Body of pancreas (tissue), 4 donors: ENCODE results near the gene ARHGEF28. TPM values are rescaled to one million over a fixed set of nuclear protein-coding genes. Genes with fewer than 3 reads are reported as not detected.

Experiments
- ATAC-seq: fragments of 150-250 bp; one replicate; pipeline ENCODE4 v1.9.1; 2016
- DNase-seq, 4 donors: peaks; one replicate each; pipeline ENCODE4 v3.0.0-alpha.2; 2019
- H3K27ac ChIP-seq, 4 donors: fragments of 200-600 bp; sonication (generic); 1 replicate in 3 of 4; 2 replicates in 1 of 4; pipeline versions ENCODE4 v1.5.1 to v1.6.1; 2016 to 2019; ENCODE audit warnings: mild to moderate bottlenecking in 1 of 4, mixed read lengths in 1 of 4, moderate library complexity in 1 of 4
- H3K27me3 ChIP-seq, 2 donors: fragments of 200-600 bp; sonication (generic); one replicate each; pipeline ENCODE4 v1.6.0; 2016; ENCODE audit warnings: mild to moderate bottlenecking in 1 of 2
- H3K36me3 ChIP-seq, 2 donors: fragments of 200-600 bp; sonication (generic); replicated peaks in 1 of 2; 2 replicates each; pipeline ENCODE4 v1.5.1; 2016; ENCODE audit warnings: low read depth in 2 of 2; ENCODE audit not compliant: insufficient read depth in 1 of 2
- H3K4me1 ChIP-seq: fragments of 200-600 bp; sonication (generic); one replicate; pipeline ENCODE4 v1.6.0; 2016
- H3K4me3 ChIP-seq, 2 donors: fragments of 200-600 bp; sonication (generic); 1 replicate in 1 of 2; 2 replicates in 1 of 2; pipeline ENCODE4 v1.5.1; 2016 to 2019
- H3K9me3 ChIP-seq, 3 donors: fragments of 200-600 bp; sonication (generic); 1 replicate in 2 of 3; 2 replicates in 1 of 3; pipeline ENCODE4 v1.5.1; 2016
- POLR2A ChIP-seq, 3 donors: fragments of 450-650 bp; IDR thresholded peaks; one replicate each; pipeline ENCODE4 v1.6.1; 2016; ENCODE audit warnings: antibody characterized with exemption in 3 of 3, mild to moderate bottlenecking in 2 of 3
- WGBS, 2 donors: methylation state at CpG; one replicate each; pipeline ENCODE4 v1.1.5; 2017; 5-methylcytosine and 5-hydroxymethylcytosine counted together
- intact Hi-C: fragments of 100-400 bp; cut with DNase I; formaldehyde crosslinking; loops from one replicate; pipeline ENCODE4 v1.15.1; 2023
- total RNA-seq, 2 donors: library from RNA; depleted of rRNA; stranded (reverse); fragments of >200 nt; gene quantifications; one replicate each; pipeline ENCODE4 v1.1.0, GENCODE V29; 2016
- TF ChIP-seq, protein P1 (sequence below), 7 experiments: fragments of 450-650 bp in 4 of 7; fragments of 200-600 bp in 3 of 7; sonication (generic) in 3 of 7; IDR thresholded peaks; one replicate each; pipeline ENCODE4 v1.5.1; 2016 to 2019; ENCODE audit warnings: antibody characterized with exemption in 7 of 7

The ARHGEF28 gene
- total RNA-seq, 2 donors from 2014 or later = 63.0 to 67.2 TPM

DNA sequence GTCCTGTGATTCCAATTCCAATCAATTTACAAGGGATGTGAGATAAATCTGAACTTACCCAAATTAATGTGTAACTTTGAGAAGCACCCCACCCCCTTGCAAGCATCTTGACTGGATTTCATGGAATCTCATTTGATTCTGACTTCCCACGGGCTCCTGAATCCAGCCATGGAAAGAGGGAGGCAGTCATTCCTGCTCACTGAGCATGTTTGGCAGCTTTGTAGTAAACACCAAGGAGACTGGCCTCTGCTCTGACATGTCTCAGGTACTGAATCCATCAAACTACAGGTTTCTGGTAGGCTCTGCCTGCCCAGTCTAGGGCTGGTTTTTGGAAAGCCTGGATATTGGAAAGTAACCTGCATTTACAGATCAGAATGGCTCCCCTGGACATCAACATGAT, 357.6 kb downstream of the ARHGEF28 start:
- no peaks in the 10 kb centered on the region for H3K9me3 ChIP-seq
- TF ChIP-seq POLR2A (IDR thresholded peaks at IDR 0.05) = no peak
- TF ChIP-seq, protein P1, sequence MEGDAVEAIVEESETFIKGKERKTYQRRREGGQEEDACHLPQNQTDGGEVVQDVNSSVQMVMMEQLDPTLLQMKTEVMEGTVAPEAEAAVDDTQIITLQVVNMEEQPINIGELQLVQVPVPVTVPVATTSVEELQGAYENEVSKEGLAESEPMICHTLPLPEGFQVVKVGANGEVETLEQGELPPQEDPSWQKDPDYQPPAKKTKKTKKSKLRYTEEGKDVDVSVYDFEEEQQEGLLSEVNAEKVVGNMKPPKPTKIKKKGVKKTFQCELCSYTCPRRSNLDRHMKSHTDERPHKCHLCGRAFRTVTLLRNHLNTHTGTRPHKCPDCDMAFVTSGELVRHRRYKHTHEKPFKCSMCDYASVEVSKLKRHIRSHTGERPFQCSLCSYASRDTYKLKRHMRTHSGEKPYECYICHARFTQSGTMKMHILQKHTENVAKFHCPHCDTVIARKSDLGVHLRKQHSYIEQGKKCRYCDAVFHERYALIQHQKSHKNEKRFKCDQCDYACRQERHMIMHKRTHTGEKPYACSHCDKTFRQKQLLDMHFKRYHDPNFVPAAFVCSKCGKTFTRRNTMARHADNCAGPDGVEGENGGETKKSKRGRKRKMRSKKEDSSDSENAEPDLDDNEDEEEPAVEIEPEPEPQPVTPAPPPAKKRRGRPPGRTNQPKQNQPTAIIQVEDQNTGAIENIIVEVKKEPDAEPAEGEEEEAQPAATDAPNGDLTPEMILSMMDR (IDR thresholded peaks at IDR 0.05) = no peak
- no peak overlapping the region for H3K27ac ChIP-seq
- ATAC-seq (no peak), DNase-seq (no peak)
- intact Hi-C loops = no loop called here
- no peak overlapping the region for H3K4me3 ChIP-seq
- no peaks in the 10 kb centered on the region for H3K36me3 ChIP-seq
- peaks cover 10% of the 10 kb centered on the region for H3K4me1 ChIP-seq
- H3K27me3 ChIP-seq = no peaks in the 10 kb centered on the region
- WGBS, 2 donors = 29 to 57% methylated on average over 1 of the region's 1 CpG

DNA sequence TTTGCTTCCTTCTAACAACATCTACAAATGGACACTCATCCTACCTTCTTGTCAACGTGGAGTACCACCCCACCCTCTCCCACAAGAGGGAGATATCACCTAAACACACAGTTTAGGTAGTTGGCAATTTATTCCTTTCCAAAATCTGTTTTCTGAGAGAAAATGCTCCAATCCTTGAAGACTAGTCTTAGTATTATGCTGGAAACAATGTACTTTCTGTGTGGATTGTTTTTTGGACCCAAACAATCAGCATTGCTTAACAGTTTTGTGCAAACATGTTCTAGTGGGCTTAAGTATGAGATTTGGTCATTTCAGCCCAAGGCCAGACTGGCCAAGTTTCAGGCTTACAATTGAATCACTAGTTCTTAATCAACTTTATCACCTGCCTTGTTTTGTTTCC, 359.1 kb downstream of the ARHGEF28 start:
- TF ChIP-seq, protein P1 (IDR thresholded peaks at IDR 0.05) = peak in 6 of 7 experiments; percentile 17 to 59 (median 37)
- no peak for TF ChIP-seq POLR2A (IDR thresholded peaks at IDR 0.05)
- intact Hi-C loops = no loop called here
- no peak overlapping the region for H3K4me3 ChIP-seq
- ATAC-seq (peak; percentile 62), DNase-seq (peak in 3 of 4 donors; percentile 17 to 22 (median 20))
- H3K27ac ChIP-seq = peak overlapping the region in 2 of 4 donors; percentile 2 to 15
- 4 to 7% methylated on average over 1 of the region's 1 CpG for WGBS, 2 donors
- no peaks in the 10 kb centered on the region for H3K27me3 ChIP-seq
- H3K9me3 ChIP-seq = no peaks in the 10 kb centered on the region
- peaks cover 10% of the 10 kb centered on the region for H3K4me1 ChIP-seq
- no peaks in the 10 kb centered on the region for H3K36me3 ChIP-seq

DNA sequence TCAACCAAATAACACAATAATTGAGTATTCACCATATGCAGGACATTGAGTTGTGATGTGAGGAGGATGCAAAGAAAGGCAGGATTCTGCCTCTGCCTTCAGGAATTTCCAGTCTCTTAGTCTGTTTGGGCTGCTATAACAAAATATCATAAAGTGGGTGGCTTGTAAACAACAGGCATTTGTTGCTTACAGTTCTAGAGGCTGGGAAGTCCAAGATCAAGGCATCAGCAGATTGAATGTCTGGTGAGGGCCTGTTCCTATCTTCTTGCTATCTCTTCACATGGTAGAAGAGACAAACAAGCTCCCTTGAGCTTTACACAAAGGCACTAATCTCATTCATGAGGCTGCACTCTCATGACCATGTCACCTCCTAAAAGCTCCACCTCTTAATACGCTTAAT, 360.7 kb downstream of the ARHGEF28 start:
- no peaks in the 10 kb centered on the region for H3K27me3 ChIP-seq
- no peaks in the 10 kb centered on the region for H3K9me3 ChIP-seq
- no peak overlapping the region for H3K4me3 ChIP-seq
- intact Hi-C loops = no loop called here
- WGBS, 2 donors = 89 to 100% methylated on average over 1 of the region's 1 CpG
- H3K36me3 ChIP-seq = no peaks in the 10 kb centered on the region
- no peak for ATAC-seq
- no peak overlapping the region for H3K27ac ChIP-seq
- H3K4me1 ChIP-seq = peaks cover 10% of the 10 kb centered on the region
- no peak for DNase-seq
- TF ChIP-seq, protein P1 (IDR thresholded peaks at IDR 0.05) = no peak
- TF ChIP-seq POLR2A (IDR thresholded peaks at IDR 0.05) = no peak

DNA sequence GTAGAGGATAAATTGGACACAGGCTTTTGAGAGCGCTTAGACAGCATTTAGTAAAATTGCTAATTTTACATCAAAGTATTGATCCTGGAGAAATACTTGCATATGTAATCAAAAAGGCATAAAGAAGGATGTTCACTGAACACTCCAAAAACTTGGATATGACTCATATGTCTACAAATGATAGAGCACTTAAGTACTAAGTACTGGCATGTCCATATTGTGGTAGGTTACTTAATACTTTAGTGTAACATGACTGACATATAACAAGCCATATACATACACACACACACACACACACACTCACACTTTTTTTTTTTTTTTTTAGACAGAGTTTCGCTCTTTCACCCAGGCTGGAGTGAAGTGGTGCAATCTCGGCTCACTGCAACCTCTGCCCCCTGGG, 361.9 kb downstream of the ARHGEF28 start:
- intact Hi-C loops = no loop called here
- peaks cover 10% of the 10 kb centered on the region for H3K4me1 ChIP-seq
- no peaks in the 10 kb centered on the region for H3K36me3 ChIP-seq
- no peak overlapping the region for H3K27ac ChIP-seq
- no peaks in the 10 kb centered on the region for H3K9me3 ChIP-seq
- DNase-seq (no peak), ATAC-seq (no peak)
- H3K4me3 ChIP-seq = no peak overlapping the region
- 93 to 97% methylated on average over 3 of the region's 3 CpGs for WGBS, 2 donors
- H3K27me3 ChIP-seq = no peaks in the 10 kb centered on the region
- TF ChIP-seq, protein P1 (IDR thresholded peaks at IDR 0.05) = no peak
- no peak for TF ChIP-seq POLR2A (IDR thresholded peaks at IDR 0.05)

DNA sequence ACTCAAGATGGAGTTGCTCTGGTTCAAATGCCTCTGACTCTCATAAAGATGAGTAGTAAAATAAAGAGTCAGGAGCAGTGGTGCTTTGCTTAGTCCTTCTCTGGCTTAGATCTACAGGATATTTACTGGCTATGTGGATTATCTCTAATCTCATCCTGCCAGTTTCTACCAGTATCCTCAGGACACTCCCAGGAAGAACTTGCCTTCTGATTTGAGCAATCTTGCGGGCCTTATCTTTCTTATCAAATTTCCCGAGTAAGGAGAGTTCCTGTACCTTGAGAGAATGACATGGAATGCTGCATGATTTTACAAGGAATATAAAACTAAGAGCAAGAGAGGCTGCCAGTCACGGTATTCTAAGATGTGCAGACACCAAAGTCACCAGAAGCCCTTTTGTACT, 364.0 kb downstream of the ARHGEF28 start:
- ATAC-seq = no peak

More for the DNA sequence above, 364.0 kb downstream of the ARHGEF28 start:
- no peak overlapping the region for H3K27ac ChIP-seq
- intact Hi-C loops = no loop called here
- H3K27me3 ChIP-seq = no peaks in the 10 kb centered on the region
- H3K4me3 ChIP-seq = no peak overlapping the region
- no peaks in the 10 kb centered on the region for H3K9me3 ChIP-seq
- no peak for DNase-seq
- WGBS, 2 donors = 44 to 54% methylated on average over 3 of the region's 3 CpGs
- peaks cover 8% of the 10 kb centered on the region for H3K4me1 ChIP-seq
- TF ChIP-seq, protein P1 (IDR thresholded peaks at IDR 0.05) = no peak
- no peaks in the 10 kb centered on the region for H3K36me3 ChIP-seq
